SH-SY5Y (cell line): ENCODE results near the gene LTBP2.

ENCODE experiments used
- GATA2 ChIP-seq: IDR thresholded peaks from 2 replicates; pipeline ENCODE4 v1.6.1; 2011; ENCODE audit warnings: mild to moderate bottlenecking, low read depth, low read length
- GATA3 ChIP-seq: IDR thresholded peaks from 2 replicates; pipeline ENCODE4 v1.6.1; 2011; ENCODE audit warnings: low read depth, mild to moderate bottlenecking, low read length, moderate library complexity

DNA sequence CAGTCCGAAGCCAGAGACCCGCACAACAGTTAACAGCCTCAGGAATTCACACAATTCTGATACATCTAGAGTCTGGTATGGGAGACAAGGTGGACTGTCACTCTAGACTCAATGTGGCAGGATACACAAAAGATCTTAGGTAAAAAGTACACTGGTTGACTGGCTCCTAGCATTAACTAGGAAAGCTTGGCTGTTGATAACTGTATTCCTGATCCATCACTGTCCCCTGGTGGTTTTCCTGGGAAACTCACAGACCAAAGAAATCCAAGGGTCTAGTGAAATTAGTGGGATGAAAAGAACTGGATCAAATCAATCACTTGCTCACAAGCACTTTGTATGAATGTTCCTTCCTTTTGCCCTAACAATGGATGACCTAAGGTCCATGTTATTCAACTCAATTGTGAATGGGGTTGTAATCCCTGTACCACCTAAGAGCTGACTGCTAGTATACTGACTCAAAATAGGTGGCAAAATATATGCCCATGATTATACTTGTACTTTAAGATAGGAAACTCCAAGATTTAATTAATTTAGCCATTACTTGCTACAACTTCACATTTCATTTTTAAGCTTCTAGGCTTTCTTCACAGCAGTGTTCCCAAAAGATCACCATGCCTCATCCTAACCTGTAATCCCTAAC, 132.9 kb downstream of the LTBP2 start:
- TF ChIP-seq GATA2: no peak
- TF ChIP-seq GATA3: no peak
